Activated CD4-positive, CD25-positive, alpha-beta regulatory T cell (primary cell): ENCODE results near the gene PRPF4.
"Not testable (repeated sequence)": the region's sequence is repeated elsewhere in the genome, so short reads cannot be mapped to it uniquely, and the experiment has no call there.

ENCODE experiments used
- DNase-seq, 4 experiments: peaks; one replicate each; lab custom pipeline; 2025; lab: John Stamatoyannopoulos, UW

PRPF4 gene

GRCh38 chr9:113275157-113276131, at the start of gene PRPF4, which contains the start of gene CDC26:
PRPF4 (plus strand) TSS chr9:113275658; CDS start chr9:113275744, 86 bp downstream.
CDC26 (minus strand) TSS chr9:113275572; CDS start chr9:113272507, 3,065 bp downstream.
- DNase-seq, result peak; percentile 83 to 93 (median 88)

- DNase-seq, result no peak
These were observed 48.0 kb upstream of the PRPF4 start for GRCh38 chr9:113227436-113227835.

GRCh38 chr9:113228130-113228665, 47.3 kb upstream of the PRPF4 start:
- no peak for DNase-seq

- DNase-seq, result no peak
These were observed 43.8 kb upstream of the PRPF4 start for GRCh38 chr9:113231701-113232100.

GRCh38 chr9:113235701-113236255, 39.7 kb upstream of the PRPF4 start:
- DNase-seq, result not testable (repeated sequence)

- DNase-seq, result no peak
These were observed 38.4 kb upstream of the PRPF4 start for GRCh38 chr9:113237026-113237425.

- no peak for DNase-seq
These were observed 37.1 kb upstream of the PRPF4 start for GRCh38 chr9:113238202-113238858.

GRCh38 chr9:113238859-113239232, 36.6 kb upstream of the PRPF4 start:
- DNase-seq, result no peak

GRCh38 chr9:113241161-113241560, 34.3 kb upstream of the PRPF4 start:
- DNase-seq, result no peak

- no peak for DNase-seq
These were observed 30.9 kb upstream of the PRPF4 start for GRCh38 chr9:113244556-113244955.

GRCh38 chr9:113245894-113246293, 29.6 kb upstream of the PRPF4 start:
- no peak for DNase-seq

- no peak for DNase-seq
These were observed 28.5 kb upstream of the PRPF4 start for GRCh38 chr9:113246928-113247327.

- DNase-seq, result no peak
These were observed 27.8 kb upstream of the PRPF4 start for GRCh38 chr9:113247640-113248039.

- not testable (repeated sequence) for DNase-seq
These were observed 25.8 kb upstream of the PRPF4 start for GRCh38 chr9:113249661-113250060.

- no peak for DNase-seq
These were observed 24.7 kb upstream of the PRPF4 start for GRCh38 chr9:113250807-113251206.

GRCh38 chr9:113254991-113255390, 20.5 kb upstream of the PRPF4 start:
- DNase-seq, result no peak

GRCh38 chr9:113255438-113255837, 20.0 kb upstream of the PRPF4 start:
- no peak for DNase-seq

GRCh38 chr9:113257863-113258262, 17.6 kb upstream of the PRPF4 start:
- DNase-seq, result no peak

- no peak for DNase-seq
These were observed 17.2 kb upstream of the PRPF4 start for GRCh38 chr9:113258282-113258681.

GRCh38 chr9:113261917-113262671, 13.4 kb upstream of the PRPF4 start:
- no peak for DNase-seq

- DNase-seq, result no peak
These were observed 9.3 kb upstream of the PRPF4 start for GRCh38 chr9:113266174-113266573.
